Stimulated activated CD8-positive, alpha-beta memory T cell treated with anti-CD3 and anti-CD28 coated beads, Interleukin-7, amount 100 ng/mL, for 48 hours (primary cell): ENCODE results near the gene SEZ6L2.
"Not testable (repeated sequence)": the region's sequence is repeated elsewhere in the genome, so short reads cannot be mapped to it uniquely, and the experiment has no call there.

Source experiments
- DNase-seq, 2 donors: peaks; one replicate each; pipeline ENCODE4 v3.0.0-alpha.2; 2020; ENCODE audit warnings: low read depth in 1 of 2; ENCODE audit errors: extremely low read depth in 1 of 2

Gene SEZ6L2

DNA sequence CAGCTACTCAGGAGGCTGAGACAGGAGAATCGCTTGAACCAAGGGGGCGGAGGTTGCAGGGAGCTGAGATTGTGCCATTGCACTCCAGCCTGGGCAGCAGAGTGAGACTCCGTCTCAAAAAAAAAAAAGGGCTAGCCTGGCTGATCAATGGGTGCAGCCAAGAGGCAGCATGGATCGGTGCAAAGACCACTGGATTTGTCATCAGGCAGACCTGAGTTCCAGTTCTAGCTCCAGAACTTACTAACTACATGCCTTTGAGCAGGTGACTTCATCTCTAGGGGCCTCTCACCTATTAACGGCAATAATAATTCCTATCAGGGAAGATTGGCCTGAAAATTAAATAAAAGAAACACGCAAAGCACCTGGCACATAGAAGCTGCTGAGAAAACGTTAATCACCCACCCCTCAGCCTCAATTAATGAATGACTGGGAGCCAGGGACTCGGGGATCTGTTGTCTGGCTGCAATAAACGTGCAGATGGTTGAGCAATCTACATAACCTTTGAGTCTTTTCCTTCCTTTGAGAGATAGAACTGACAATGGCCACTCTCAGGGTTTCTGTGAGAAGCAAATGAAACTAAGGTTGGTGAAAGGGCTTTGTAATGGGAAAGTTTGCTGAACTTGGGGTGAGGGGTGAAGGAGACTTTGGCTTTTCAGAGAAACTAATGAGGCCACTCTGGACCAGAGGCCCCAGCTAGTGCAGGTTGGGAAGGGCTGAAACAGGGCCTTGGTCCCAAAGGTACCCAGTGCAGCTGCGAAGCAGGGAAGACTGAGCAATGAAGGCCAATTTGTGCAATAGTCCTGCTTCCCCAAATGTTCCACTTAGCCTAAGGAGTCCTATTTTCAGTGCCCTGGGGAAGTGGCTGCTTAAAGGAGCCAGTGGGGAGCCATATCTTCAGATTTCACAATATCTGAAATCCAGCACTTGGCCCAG is 7.6 kb downstream of the SEZ6L2 start:
- DNase-seq: no peak

DNA sequence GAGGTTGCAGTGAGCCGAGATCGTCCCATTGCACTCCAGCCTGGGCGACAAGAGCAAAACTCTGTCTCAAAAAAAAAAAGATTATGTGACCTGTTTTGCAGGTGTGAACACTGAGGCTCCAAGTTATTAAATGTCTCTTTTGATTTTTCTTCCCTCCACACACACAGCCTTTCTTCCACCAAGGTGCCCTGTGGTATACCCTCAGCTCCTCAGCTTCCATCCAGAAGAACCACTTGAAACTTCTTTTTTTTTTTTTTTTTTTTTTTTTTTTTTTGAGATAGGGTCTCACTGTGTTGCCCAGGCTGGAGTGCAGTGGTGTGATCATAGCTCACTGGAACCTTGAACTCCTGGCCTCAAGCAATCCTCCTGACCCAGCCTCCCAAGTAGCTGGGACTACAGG is 10.0 kb downstream of the SEZ6L2 start:
- DNase-seq: not testable (repeated sequence)

DNA sequence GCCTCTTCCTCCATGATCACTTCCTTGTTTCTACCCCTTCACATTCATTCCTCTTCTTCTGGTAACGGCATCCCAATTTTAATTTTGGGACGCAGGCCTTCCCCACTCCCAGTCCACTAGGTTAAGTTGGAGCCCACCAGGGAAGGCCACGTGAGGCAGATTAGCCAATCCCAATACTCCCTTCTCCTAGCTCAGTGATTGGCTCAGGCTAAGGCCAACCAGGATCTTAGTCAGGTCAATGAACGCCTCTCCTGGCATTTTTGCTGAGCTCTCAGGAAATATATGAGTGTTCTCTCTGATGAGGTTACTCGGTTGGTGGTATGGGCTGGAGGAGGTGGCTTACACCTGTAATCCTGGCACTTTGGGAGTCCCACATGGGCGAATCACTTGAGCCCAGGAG is 15.4 kb downstream of the SEZ6L2 start:
- DNase-seq: no peak

DNA sequence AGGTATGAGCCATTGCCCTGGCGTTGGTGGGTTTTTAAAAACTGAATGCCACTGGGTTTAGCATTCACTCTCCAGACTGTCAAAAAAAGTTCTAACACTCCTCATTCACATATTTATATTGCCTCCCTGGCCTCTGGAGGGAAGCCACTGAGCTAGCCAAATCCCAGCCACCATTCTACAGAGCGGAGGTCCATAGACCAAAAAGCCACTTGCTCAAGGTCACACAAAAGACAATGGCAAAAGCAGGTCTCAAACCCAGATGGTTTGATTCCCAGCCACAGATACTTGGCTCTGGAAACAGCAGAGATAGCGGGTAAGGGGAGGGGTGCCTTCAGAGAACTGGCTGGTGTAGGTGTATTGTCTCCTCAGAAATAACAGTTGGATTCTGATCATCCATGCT is 18.3 kb downstream of the SEZ6L2 start:
- no peak for DNase-seq

GRCh38 chr16:29878172-29878571 is 21.2 kb downstream of the SEZ6L2 start:
- no peak for DNase-seq

DNA sequence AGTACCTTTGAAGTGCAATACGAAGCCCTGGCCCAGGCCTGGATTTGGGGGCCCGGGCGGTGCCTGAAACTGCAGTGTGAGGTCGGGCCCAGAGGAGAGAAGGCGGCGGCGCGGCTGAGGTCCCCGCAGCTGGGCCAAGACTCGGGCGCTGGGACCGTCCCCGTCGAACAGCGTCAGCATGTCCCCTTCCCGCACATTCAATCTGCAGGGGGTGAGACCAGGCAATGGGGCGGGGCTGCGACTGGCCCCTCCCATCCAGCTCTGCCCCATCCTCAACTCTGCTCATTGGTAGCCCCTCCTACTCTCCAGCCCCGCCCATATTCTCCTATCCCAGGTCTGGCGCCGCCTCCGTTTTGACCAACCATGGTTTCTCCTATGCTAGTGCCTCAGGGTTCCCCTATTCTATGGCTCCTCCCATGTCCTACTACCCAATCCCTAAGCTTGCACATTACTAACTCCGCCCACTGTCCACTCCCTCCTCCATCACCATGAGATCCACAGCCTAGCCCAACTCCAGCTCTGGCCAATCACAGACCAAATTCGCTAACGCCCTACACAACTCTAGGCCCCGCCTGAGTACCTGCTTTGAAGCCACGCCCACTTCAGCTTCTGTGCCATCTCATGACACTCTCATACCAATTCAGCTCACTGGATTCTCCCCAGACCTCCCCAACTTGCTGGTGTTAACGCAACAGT is 21.9 kb downstream of the SEZ6L2 start:
- DNase-seq: peak in 1 of 2 donors; percentile 73

GRCh38 chr16:29876594-29877249 is 22.6 kb downstream of the SEZ6L2 start:
- no peak for DNase-seq

GRCh38 chr16:29876217-29876593 is 23.1 kb downstream of the SEZ6L2 start:
- DNase-seq: no peak

DNA sequence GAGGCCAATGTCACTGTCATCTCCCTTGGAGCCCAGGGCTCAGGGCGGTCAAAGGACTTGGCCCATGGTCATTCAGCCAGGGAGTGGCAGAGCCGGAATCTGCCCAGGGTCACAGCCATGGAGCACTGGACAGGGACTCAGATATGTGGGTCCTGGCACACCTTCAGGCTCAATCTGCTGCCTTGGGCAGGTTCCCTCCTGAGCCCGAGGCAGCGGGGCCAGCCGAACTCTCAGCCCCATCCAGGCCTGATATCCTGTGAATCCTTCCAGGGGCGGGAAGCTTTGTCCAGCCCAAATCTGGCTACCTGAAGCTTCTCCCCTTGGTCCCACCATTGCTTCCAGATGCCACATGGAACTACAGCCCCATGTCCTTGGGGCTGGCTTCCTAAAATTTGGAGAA is 24.1 kb downstream of the SEZ6L2 start:
- no peak for DNase-seq

GRCh38 chr16:29873319-29873718 is 26.0 kb downstream of the SEZ6L2 start:
- no peak for DNase-seq

DNA sequence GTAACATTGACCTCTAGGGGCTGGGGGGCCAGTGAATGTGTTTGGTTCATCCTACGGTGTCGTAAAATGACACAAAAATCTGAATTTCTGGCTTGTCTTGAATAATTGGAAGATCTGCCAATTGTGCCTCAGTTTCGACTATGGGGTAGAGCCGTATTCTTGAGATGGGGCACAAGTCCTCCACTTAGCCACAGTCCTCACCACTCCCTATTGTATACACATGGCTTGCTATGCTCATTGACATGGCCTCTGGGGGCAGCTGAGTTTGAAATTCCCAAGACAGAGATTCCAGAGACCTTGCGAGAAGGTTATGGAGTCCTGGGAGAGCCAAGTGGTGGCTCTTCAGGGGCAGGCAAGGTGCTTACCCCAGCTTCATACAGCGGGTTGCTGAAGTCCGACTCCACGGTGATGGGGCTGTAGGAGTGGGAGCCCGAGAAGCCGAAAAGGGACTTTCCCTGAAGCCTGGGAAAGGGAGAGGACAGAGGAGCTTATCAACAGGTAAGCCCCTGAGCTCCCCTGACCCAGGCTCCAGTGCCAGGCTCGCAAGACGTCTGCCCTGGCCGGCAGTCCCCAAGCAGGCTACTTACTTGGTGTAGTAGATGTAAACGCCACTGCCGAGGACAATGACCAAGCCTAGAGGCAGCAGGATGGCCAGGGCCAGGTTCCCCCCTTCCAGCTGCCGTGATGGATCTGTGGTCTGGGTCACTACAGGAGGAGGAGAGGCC is 27.4 kb downstream of the SEZ6L2 start:
- no peak for DNase-seq

- not testable (repeated sequence) for DNase-seq
Measured at GRCh38 chr16:29869067-29869466, 30.3 kb downstream of the SEZ6L2 start.

DNA sequence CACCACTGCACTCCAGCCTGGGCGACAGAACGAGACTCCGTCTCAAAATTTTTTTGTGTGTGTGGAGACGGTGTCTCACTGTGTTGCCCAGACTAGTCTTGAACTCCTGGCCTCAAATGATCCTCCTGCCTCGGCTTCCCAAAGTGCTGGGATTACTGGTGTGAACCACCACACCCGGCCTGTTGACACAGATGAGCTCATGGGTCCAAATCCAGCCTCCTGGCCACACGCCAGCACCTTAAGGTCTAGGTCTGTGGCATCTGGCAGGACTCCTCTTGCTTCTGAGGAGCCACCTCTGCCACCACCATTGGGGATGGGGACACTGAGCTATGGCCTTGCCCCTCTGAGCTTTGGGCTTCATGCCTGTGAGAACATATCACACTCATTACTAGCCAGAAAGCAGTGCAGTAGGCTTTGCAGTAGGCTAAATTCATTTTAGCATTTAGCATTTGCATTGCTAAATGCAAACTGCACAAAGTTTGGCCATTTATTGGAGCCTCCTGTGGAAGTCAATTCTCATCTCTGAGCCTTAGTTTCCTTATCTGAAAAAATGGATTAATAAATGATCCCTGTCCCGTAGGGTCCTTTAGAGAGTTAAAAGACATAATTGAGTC is 30.8 kb downstream of the SEZ6L2 start:
- DNase-seq: no peak

DNA sequence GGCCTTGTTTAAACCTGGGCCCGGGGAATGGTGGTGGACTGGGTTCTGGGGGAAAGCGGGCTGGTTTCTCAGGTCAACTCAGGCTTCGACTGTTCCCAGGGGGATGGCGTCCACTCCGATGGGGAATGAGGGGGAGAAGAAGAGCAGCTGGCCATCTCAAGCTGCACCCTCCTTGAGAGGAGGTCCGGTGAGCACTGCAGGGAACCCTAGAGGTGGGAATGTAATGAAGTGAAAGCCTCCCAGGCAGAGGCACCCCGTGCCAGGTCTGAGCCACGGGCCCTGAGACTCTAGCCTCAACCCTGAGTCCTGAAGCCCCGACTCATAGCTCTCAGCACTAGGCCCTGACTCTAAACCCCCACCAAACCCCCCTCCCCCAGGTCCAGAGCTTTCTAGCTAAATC is 35.1 kb downstream of the SEZ6L2 start:
- no peak for DNase-seq

- no peak for DNase-seq
Measured at GRCh38 chr16:29863669-29863984, 35.7 kb downstream of the SEZ6L2 start.

GRCh38 chr16:29862884-29863668 is 36.3 kb downstream of the SEZ6L2 start, which contains the start of gene CDIPT:
TSS of gene CDIPT (minus strand) at chr16:29863226. CDS start at chr16:29862857, 369 bp downstream.
- peak; percentile 81 to 92 for DNase-seq

DNA sequence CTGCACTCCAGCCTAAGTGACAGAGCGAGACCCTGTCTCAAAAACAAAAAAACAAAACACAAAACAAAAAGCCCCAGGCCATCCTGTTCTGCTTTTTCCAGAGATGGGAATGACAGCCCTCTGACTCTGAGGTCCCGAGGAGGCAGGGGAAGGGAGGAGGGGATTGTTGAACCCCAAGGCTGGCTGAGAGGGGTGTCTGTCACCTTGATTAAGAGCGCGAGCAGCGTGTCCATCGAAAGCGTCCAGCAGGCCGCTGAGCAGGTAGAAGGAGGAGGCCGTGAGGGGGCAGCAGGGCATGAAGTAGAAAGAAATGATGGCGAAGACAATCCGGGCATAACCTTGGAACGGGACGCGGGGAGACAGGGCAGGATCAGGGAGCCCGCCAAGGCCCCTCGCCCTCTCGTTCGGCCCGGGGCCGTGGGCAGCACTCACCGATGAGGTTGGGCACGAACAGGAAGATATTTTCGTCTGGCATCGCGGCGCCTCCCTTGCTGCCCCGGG is 36.9 kb downstream of the SEZ6L2 start:
- no peak for DNase-seq

GRCh38 chr16:29860218-29860617 is 39.1 kb downstream of the SEZ6L2 start:
- no peak for DNase-seq

DNA sequence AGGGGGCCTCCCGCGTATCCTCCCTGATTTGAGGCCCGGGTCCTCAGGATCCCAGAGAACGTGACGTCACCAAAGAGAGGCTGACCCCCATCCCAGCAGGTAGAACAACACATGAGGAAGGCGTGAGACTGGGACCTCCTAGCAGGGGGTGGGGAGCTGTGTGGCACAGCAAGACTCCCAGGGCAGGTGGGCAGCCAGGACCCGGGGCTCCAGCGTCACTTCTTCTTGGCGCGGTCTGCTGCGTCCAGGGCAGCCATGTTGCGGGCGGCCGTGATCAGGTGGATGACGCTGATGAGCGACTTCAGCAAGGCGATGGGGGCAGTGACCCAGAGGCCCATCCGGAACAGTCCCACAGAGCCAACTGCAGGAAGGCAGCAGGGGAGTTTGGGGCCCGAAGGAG is 40.4 kb downstream of the SEZ6L2 start:
- DNase-seq: no peak
